HG02642 (cell line): ENCODE measurements around the gene TRIM38.
A peak's percentile ranks its signal among the peaks of the same experiment; 100 is the strongest.
"Not testable (repeated sequence)": the region's sequence is repeated elsewhere in the genome, so short reads cannot be mapped to it uniquely, and the experiment has no call there.

Experiments used
- ATAC-seq: cut with Tn5 transposase; IDR thresholded peaks from one replicate; pipeline ENCODE4 v1.9.1; 2021; ENCODE audit warnings: mild to moderate bottlenecking; ENCODE audit not compliant: unreplicated experiment, poor library complexity

Gene TRIM38

GRCh38 chr6:26000366-26001144 lies 38.0 kb downstream of the TRIM38 start:
- ATAC-seq = no peak

DNA sequence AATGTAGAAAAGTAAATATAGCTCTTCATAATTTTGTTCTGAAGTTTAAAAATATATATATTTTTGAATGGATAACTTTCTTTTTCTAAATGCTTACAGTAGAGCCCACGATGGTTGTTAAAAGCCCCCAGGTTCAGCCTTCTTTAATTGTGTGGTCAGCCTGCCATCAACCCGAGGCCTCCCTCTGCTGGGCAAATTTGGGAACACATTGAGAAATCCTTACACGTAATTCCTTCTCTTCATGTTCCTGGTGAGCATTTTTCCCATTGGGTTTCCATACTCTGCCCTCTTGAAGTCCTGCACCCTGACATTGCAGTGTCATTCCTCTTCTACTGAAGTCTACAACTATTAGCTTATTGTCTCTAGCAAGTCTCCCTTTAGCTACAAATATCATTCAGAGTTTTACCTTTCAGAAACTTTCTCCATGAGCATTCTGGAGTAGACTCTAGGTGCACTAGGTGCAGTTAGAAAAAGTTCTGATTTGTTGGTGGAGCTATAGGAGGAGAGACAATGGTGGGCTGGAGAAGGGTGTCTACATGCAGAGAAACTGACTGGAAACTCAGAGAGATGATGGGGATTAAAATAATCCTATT lies 40.6 kb downstream of the TRIM38 start:
- ATAC-seq = no peak

DNA sequence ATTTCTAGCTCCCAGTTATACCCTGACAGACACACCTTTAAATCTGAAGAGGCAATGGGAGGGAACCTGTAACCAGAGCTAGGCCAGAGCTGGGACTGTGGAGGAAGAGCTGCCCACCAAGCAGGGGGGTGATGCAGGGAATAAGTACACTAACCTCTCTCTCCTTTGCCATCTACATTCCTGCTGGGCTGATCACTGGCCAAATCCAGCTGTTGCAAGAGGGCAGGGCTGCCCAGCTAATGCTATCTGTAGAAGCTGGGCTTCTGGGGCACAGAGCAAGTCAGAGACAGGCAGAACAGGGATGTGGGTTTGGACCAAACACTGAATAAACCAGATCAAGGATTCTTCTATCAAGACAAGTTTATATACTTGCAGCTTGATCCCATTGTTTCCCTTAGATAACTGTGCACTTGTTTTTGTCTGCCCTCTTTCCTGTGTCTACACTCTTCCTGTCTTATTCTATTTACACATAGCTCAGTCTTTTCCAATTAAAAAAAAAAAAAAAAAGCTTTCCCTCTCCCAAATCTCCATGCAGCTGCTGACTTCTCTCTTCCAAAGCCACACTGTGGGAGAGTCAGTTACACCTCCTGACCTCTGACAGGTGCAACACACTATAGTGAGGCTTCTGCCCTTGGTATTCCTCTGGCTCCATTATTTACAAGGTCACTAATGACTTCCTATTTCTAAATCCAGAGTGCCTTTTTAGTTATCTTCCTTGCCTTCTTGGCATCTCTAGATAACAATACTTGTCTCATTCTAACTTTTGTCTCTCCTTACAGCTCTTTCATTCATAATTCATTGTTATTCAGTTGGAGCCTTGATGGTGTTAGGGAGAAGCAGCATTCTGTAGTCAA lies 43.7 kb downstream of the TRIM38 start:
- ATAC-seq = no peak

GRCh38 chr6:26006940-26007305 lies 44.3 kb downstream of the TRIM38 start:
- not testable (repeated sequence) for ATAC-seq

- no peak for ATAC-seq
These were observed 45.9 kb downstream of the TRIM38 start for GRCh38 chr6:26008470-26008869.

GRCh38 chr6:26009817-26010216 lies 47.2 kb downstream of the TRIM38 start:
- no peak for ATAC-seq

DNA sequence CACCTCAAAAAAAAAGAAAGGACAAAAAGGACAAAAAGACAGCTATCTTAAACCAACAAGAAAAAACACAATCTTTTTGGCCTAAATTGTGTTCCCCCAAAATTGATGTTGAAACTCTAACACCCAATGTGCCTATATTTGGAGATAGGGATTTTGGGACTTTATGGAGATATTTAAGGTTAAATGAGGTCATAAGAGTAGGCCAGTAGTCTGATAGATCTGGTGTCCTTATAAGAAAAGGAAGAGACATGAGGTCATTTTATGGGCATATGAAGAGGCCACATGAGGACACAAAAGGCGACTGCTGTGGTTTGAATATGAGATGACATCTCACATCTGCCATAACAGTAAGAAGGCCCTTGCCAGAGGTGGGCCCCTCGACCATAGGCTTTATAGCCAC lies 49.5 kb downstream of the TRIM38 start:
- no peak for ATAC-seq

DNA sequence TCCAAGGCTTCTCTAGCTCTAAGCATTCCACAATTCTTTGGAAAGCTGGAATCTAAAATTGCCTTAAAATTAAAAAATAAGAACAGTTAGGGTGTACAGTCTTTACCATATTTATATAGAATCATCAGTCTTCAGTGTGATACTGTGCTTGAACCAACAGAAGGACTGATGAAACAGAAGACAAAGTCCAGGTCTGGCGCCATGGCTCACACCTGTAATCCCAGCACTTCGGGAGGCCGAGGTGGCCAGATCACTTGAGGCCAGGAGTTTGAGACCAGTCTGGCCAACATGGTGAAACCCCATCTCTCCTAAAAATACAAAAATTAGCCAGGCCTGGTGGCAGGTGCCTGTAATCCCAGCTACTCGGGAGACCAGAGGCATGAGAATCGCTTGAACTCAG lies 51.8 kb downstream of the TRIM38 start:
- not testable (repeated sequence) for ATAC-seq

- no peak for ATAC-seq
These were observed 53.8 kb downstream of the TRIM38 start for GRCh38 chr6:26016245-26016962.

- ATAC-seq = no peak
These were observed 54.5 kb downstream of the TRIM38 start for GRCh38 chr6:26016963-26017631.

- ATAC-seq = no peak
These were observed 55.0 kb downstream of the TRIM38 start for GRCh38 chr6:26017632-26017966.

- no peak for ATAC-seq
These were observed 56.7 kb downstream of the TRIM38 start for GRCh38 chr6:26019261-26019830.

- no peak for ATAC-seq
These were observed 57.3 kb downstream of the TRIM38 start for GRCh38 chr6:26019967-26020328.

GRCh38 chr6:26020329-26021000 lies 57.9 kb downstream of the TRIM38 start:
- ATAC-seq = peak; percentile 52

GRCh38 chr6:26021001-26021349 lies 58.4 kb downstream of the TRIM38 start:
- ATAC-seq = peak; percentile 20

DNA sequence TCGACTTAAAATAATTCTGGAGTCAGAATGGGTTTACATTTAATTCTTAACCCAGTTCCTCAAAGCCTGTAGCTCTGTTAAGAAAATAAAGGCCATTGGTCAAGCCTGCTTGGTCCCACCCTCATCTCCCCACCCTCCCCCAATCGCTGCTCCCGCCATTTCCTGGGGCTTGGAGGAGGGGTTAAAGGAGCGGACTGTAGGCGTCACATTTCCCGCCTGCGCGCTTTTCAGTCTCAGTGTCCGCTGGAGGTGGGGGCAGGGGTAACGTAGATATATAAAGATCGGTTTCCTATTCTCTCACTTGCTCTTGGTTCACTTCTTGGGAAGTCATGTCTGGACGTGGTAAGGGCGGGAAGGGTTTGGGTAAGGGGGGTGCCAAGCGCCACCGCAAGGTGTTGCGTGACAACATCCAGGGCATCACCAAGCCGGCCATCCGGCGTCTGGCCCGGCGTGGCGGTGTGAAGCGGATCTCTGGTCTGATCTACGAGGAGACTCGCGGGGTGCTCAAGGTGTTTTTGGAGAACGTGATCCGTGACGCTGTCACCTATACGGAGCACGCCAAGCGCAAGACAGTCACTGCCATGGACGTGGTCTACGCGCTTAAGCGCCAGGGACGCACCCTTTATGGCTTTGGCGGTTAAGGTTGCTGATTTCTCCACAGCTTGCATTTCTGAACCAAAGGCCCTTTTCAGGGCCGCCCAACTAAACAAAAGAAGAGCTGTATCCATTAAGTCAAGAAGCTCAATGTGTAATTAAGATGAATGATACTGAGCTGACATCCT lies 58.9 kb downstream of the TRIM38 start:
- ATAC-seq = peak; percentile 65

GRCh38 chr6:26022132-26022472 lies 59.5 kb downstream of the TRIM38 start:
- ATAC-seq = no peak

GRCh38 chr6:26022737-26023136 lies 60.1 kb downstream of the TRIM38 start:
- no peak for ATAC-seq

DNA sequence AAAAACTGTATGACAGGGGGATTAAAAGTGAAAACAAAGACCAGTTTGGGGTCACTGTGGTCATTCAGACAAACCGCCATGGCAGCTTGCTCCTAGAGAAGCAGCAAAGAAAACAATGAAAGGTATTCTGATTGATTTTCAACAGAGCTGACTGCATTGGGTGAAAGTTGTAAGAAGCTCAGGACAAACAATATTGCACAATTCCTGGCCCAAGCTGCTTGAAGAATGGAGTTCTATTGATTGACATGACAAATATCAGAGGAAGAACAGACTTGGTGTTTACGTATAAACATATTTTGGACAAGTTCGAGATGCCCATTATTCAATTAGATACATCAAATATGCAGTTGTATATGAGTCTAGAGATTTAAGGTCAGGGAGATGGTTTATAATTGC lies 62.0 kb downstream of the TRIM38 start:
- ATAC-seq = no peak
